GM18511 (cell line): ENCODE data around the gene COQ9.
A peak's percentile ranks its signal among the peaks of the same experiment; 100 is the strongest.
"Not testable (repeated sequence)": the region's sequence is repeated elsewhere in the genome, so short reads cannot be mapped to it uniquely, and the experiment has no call there.

ENCODE experiments used
- ATAC-seq: cut with Tn5 transposase; IDR thresholded peaks from one replicate; pipeline ENCODE4 v1.9.1; 2021; ENCODE audit warnings: mild to moderate bottlenecking, moderate library complexity; ENCODE audit not compliant: unreplicated experiment

Gene COQ9

GRCh38 chr16:57447186-57447962 is at the start of gene COQ9, which contains the start of gene CIAPIN1:
Gene COQ9 (plus strand): TSS chr16:57447479. CDS start chr16:57447506, 27 bp downstream.
Gene CIAPIN1 (minus strand): TSS chr16:57447385. CDS start chr16:57440928, 6,457 bp downstream.
- ATAC-seq = peak; percentile 99

- ATAC-seq = not testable (repeated sequence)
These were observed 49.8 kb upstream of the COQ9 start for GRCh38 chr16:57397493-57397892.

GRCh38 chr16:57401943-57402640 is 45.2 kb upstream of the COQ9 start:
- no peak for ATAC-seq

GRCh38 chr16:57403965-57404817 is 43.1 kb upstream of the COQ9 start, which contains the start of gene CCL17:
Gene CCL17 (plus strand): TSS chr16:57404767. CDS start chr16:57413933, 9,166 bp downstream.
- no peak for ATAC-seq

- ATAC-seq = no peak
These were observed 42.2 kb upstream of the COQ9 start for GRCh38 chr16:57405097-57405496.

GRCh38 chr16:57406881-57407280 is 40.4 kb upstream of the COQ9 start:
- ATAC-seq = no peak

- no peak for ATAC-seq
These were observed 39.5 kb upstream of the COQ9 start for GRCh38 chr16:57407521-57408353.

- ATAC-seq = no peak
These were observed 38.2 kb upstream of the COQ9 start for GRCh38 chr16:57409065-57409464.

- no peak for ATAC-seq
These were observed 37.2 kb upstream of the COQ9 start for GRCh38 chr16:57409870-57410587.

- no peak for ATAC-seq
These were observed 35.8 kb upstream of the COQ9 start for GRCh38 chr16:57411362-57411976.

GRCh38 chr16:57412584-57412983 is 34.7 kb upstream of the COQ9 start:
- ATAC-seq = no peak

GRCh38 chr16:57413301-57413730 is 34.0 kb upstream of the COQ9 start:
- ATAC-seq = peak; percentile 81

- peak; percentile 10 for ATAC-seq
These were observed 33.5 kb upstream of the COQ9 start for GRCh38 chr16:57413733-57414132.

GRCh38 chr16:57416084-57416483 is 31.2 kb upstream of the COQ9 start:
- ATAC-seq = no peak

GRCh38 chr16:57419506-57419905 is 27.8 kb upstream of the COQ9 start:
- ATAC-seq = no peak

- ATAC-seq = no peak
These were observed 25.0 kb upstream of the COQ9 start for GRCh38 chr16:57422026-57422944.

- no peak for ATAC-seq
These were observed 24.1 kb upstream of the COQ9 start for GRCh38 chr16:57423152-57423551.

- ATAC-seq = no peak
These were observed 22.7 kb upstream of the COQ9 start for GRCh38 chr16:57424583-57424982.
